Panc1 (cell line): Measurements from ENCODE around the gene GALNT18. TPM values are rescaled to one million over a fixed set of nuclear protein-coding genes. Genes with fewer than 3 reads are reported as not detected.

Experiments
- ATAC-seq: fragments of 200-7000 bp; cut with Tn5 transposase; 2 replicates; pipeline ENCODE4 v1.9.1; 2020; ENCODE audit warnings: mild to moderate bottlenecking, moderate library complexity
- BruUV-seq: library from RNA; stranded (reverse); fragments of 400-500 nt; replicated peaks from 2 replicates; lab custom pipeline; 2021; lab: Mats Ljungman, UMichigan
- CTCF ChIA-PET: fragments of 300-600 bp; sonication (Branson Sonifier 250); formaldehyde crosslinking; loops from one replicate; lab custom pipeline; 2022; ENCODE audit warnings: antibody characterized with exemption; lab: Charles Lee
- POLR2A ChIA-PET: fragments of 300-600 bp; sonication (Branson Sonifier 250); formaldehyde crosslinking; loops from one replicate; lab custom pipeline; 2022; ENCODE audit warnings: antibody characterized with exemption; lab: Charles Lee
- DNase-seq: peaks from one replicate; pipeline ENCODE4 v3.0.0-alpha.2; 2010; ENCODE audit warnings: low read depth, low spot score
- H3K27ac ChIP-seq: 2 replicates; pipeline ENCODE4 v1.5.1; 2011; ENCODE audit warnings: mild to moderate bottlenecking, low read length, inconsistent platforms
- H3K27me3 ChIP-seq: fragments of 200-500 bp; sonication (Bioruptor generic); 2 replicates; pipeline ENCODE4 v1.6.0; 2014; ENCODE audit warnings: low read length, inconsistent platforms; ENCODE audit not compliant: control insufficient read depth, insufficient read depth
- H3K36me3 ChIP-seq: fragments of 200-500 bp; sonication (Bioruptor generic); 2 replicates; pipeline ENCODE4 v1.5.1; 2014; ENCODE audit warnings: inconsistent platforms, mild to moderate bottlenecking, low read length, moderate library complexity; ENCODE audit not compliant: control insufficient read depth, insufficient read depth
- H3K4me1 ChIP-seq: 2 replicates; pipeline ENCODE4 v1.5.1; 2011; ENCODE audit warnings: inconsistent platforms, mild to moderate bottlenecking, low read length, moderate library complexity; ENCODE audit not compliant: control insufficient read depth, insufficient read depth
- H3K4me3 ChIP-seq, 2 experiments: 2 replicates each; pipeline ENCODE4 v1.5.1; 2011 to 2012; ENCODE audit warnings: low read depth in 2 of 2, low read length in 2 of 2, mild to moderate bottlenecking in 2 of 2, inconsistent platforms in 1 of 2, moderate library complexity in 1 of 2
- H3K9me3 ChIP-seq: fragments of 200-500 bp; sonication (Bioruptor generic); 2 replicates; pipeline ENCODE4 v1.5.1; 2014; ENCODE audit warnings: low read depth, mild to moderate bottlenecking, inconsistent platforms, low read length, moderate library complexity; ENCODE audit not compliant: control insufficient read depth, insufficient read depth
- CTCF ChIP-seq: fragments of 450-650 bp; IDR thresholded peaks from 2 replicates; pipeline ENCODE4 v1.5.1; 2017; ENCODE audit warnings: mild to moderate bottlenecking
- POLR2AphosphoS5 ChIP-seq: IDR thresholded peaks from 2 replicates; pipeline ENCODE4 v1.6.1; 2012; ENCODE audit warnings: mild to moderate bottlenecking, low read depth, low read length, moderate library complexity
- REST ChIP-seq, 2 experiments: IDR thresholded peaks; 2 replicates each; pipeline ENCODE4 v1.6.1; 2011 to 2012; ENCODE audit warnings: low read depth in 2 of 2, control low read depth in 1 of 2, low read length in 1 of 2, mild to moderate bottlenecking in 1 of 2, moderate library complexity in 1 of 2; ENCODE audit not compliant: insufficient read depth in 1 of 2
- SIN3A ChIP-seq: IDR thresholded peaks from 2 replicates; pipeline ENCODE4 v1.6.1; 2012; ENCODE audit warnings: low read depth, mild to moderate bottlenecking, low read length, moderate library complexity, borderline replicate concordance; ENCODE audit not compliant: insufficient read depth
- TCF7L2 ChIP-seq: IDR thresholded peaks from 2 replicates; pipeline ENCODE4 v1.6.1; 2011; ENCODE audit warnings: mild to moderate bottlenecking, low read depth, low read length, inconsistent platforms
- in situ Hi-C: cut with HindIII; loops from 2 replicates; pipeline ENCODE4 v1.10.0; 2016; ENCODE audit warnings: low sequenced_read_pairs, low pct_unique_long_range_greater_than_20kb
- intact Hi-C: fragments of 100-400 bp; cut with micrococcal nuclease; formaldehyde crosslinking; loops from one replicate; pipeline ENCODE4 v1.10.0; 2022; ENCODE audit not compliant: unreplicated experiment
- total RNA-seq: library from RNA; stranded (reverse); gene quantifications from one replicate; pipeline ENCODE4 v1.2.1, GENCODE V29; 2021; ENCODE audit not compliant: unreplicated experiment

GALNT18 gene
- total RNA-seq, 1 experiment from 2014 or later = 8.6 TPM

GRCh38 chr11:11618973-11619435 lies 2.8 kb downstream of the GALNT18 start:
- no peak for DNase-seq
- Histone ChIP-seq H3K4me1 (peaks cover 16% of the 10 kb centered on the region), H3K27me3 (no peaks in the 10 kb centered on the region), H3K4me3 (no peak overlapping the region), H3K36me3 (no peaks in the 10 kb centered on the region; the same call in 1 of the 2 replicates), H3K9me3 (no peaks in the 10 kb centered on the region), H3K27ac (no peak overlapping the region)
- intact Hi-C loops (no loop called here), in situ Hi-C loops (no loop called here)
- POLR2A ChIA-PET = no interaction called here
- BruUV-seq = no TSS peak
- TF ChIP-seq SIN3A (no peak), CTCF (peak; percentile 76), POLR2AphosphoS5 (no peak), TCF7L2 (no peak)
- CTCF ChIA-PET = no interaction called here
- no peak for ATAC-seq

DNA sequence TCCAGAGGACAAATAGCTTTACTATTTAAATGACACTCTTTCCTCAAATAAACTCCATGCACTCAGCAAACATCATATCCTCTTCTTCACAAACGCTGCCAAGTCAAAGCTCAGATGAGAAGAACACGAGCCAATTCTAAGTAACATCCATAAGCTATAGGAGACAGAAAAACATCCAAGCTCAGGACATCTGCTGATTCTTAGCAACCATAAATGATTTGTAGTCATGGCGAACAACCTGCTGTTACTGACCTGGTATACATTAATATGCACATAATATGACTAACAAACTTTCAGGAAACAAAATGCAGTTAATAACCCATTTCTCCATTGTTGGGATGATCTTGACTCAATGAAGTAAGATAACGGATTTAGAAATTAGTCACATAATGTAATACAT lies 6.7 kb downstream of the GALNT18 start:
- BruUV-seq = no TSS peak
- ATAC-seq (no peak), DNase-seq (no peak)
- CTCF ChIA-PET = interaction anchor here (0.6 kb wide), 1 partner anchor 16 kb away, joined by 3 read pairs; no protein-coding TSS in a partner anchor
- POLR2A ChIA-PET = no interaction called here
- no peaks in the 10 kb centered on the region for H3K27me3 ChIP-seq
- in situ Hi-C loops = no loop called here
- no peaks in the 10 kb centered on the region for H3K36me3 ChIP-seq
- no peaks in the 10 kb centered on the region for H3K9me3 ChIP-seq
- H3K4me3 ChIP-seq = no peak overlapping the region
- peaks cover 10% of the 10 kb centered on the region; the same call in 1 of the 2 replicates for H3K4me1 ChIP-seq
- intact Hi-C loops = no loop called here
- no peak overlapping the region for H3K27ac ChIP-seq
- TF ChIP-seq SIN3A = no peak
- TF ChIP-seq CTCF = no peak
- TF ChIP-seq POLR2AphosphoS5 = no peak
- no peak for TF ChIP-seq TCF7L2
- TF ChIP-seq REST (IDR thresholded peaks at IDR 0.05; ENCODE audit: insufficient read depth in 1 of 2, low read depth in 2 of 2, low read length in 1 of 2) = no peak
